Gastroesophageal sphincter (tissue), 3 donors: Measurements from ENCODE around the gene SERPINE1.

Experiments used
- EP300 ChIP-seq: sonication (generic); formaldehyde crosslinking; IDR thresholded peaks from one replicate; pipeline ENCODE4 v1.6.1; 2017; ENCODE audit warnings: antibody characterized with exemption, mild to moderate bottlenecking
- POLR2AphosphoS5 ChIP-seq: sonication (generic); formaldehyde crosslinking; IDR thresholded peaks from one replicate; pipeline ENCODE4 v1.6.1; 2017; ENCODE audit warnings: antibody characterized with exemption
- TF ChIP-seq, protein P1 (sequence below), 4 experiments: fragments of 200-600 bp in 2 of 4; fragments of 450-650 bp in 2 of 4; sonication (generic) in 1 of 4; IDR thresholded peaks; one replicate each; pipeline ENCODE4 v1.5.1; 2017 to 2019; ENCODE audit warnings: antibody characterized with exemption in 4 of 4, mild to moderate bottlenecking in 2 of 4, moderate library complexity in 2 of 4

GRCh38 chr7:101155303-101155702, 28.4 kb downstream of the SERPINE1 start:
- TF ChIP-seq, protein P1, sequence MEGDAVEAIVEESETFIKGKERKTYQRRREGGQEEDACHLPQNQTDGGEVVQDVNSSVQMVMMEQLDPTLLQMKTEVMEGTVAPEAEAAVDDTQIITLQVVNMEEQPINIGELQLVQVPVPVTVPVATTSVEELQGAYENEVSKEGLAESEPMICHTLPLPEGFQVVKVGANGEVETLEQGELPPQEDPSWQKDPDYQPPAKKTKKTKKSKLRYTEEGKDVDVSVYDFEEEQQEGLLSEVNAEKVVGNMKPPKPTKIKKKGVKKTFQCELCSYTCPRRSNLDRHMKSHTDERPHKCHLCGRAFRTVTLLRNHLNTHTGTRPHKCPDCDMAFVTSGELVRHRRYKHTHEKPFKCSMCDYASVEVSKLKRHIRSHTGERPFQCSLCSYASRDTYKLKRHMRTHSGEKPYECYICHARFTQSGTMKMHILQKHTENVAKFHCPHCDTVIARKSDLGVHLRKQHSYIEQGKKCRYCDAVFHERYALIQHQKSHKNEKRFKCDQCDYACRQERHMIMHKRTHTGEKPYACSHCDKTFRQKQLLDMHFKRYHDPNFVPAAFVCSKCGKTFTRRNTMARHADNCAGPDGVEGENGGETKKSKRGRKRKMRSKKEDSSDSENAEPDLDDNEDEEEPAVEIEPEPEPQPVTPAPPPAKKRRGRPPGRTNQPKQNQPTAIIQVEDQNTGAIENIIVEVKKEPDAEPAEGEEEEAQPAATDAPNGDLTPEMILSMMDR (IDR thresholded peaks at IDR 0.05): no peak
- TF ChIP-seq POLR2AphosphoS5 (no peak), EP300 (no peak)
